ENCODE measurements around the gene ATP13A1.
"Not testable (repeated sequence)": the region's sequence is repeated elsewhere in the genome, so short reads cannot be mapped to it uniquely, and the experiment has no call there.

The ATP13A1 gene

GRCh38 chr19:19704836-19705235 is 41.4 kb upstream of the ATP13A1 start:
- no peak for TF ChIP-seq CTCF (IDR thresholded peaks at IDR 0.05; ENCODE audit: poor library complexity, severe bottlenecking)

GRCh38 chr19:19700493-19700892 is 37.0 kb upstream of the ATP13A1 start:
- ATAC-seq (ENCODE audit: low read depth); DNase-seq (ENCODE audit: low spot score); H3K4me1 ChIP-seq (ENCODE audit: insufficient read depth, poor library complexity, severe bottlenecking); H3K9me3 ChIP-seq (ENCODE audit: severe bottlenecking); H3K27me3 ChIP-seq (ENCODE audit: insufficient read depth, poor library complexity, severe bottlenecking); H3K36me3 ChIP-seq (ENCODE audit: low read depth); H3K4me3 ChIP-seq (ENCODE audit: severe bottlenecking); H3K27ac ChIP-seq (ENCODE audit: poor library complexity, severe bottlenecking): not testable (repeated sequence)

More at GRCh38 chr19:19704836-19705235, 41.4 kb upstream of the ATP13A1 start:
- Histone ChIP-seq H3K27ac (ENCODE audit: poor library complexity, severe bottlenecking) (no peak overlapping the region), H3K27me3 (ENCODE audit: insufficient read depth, poor library complexity, severe bottlenecking) (no peaks in the 10 kb centered on the region), H3K4me3 (ENCODE audit: severe bottlenecking) (no peak overlapping the region), H3K9me3 (ENCODE audit: severe bottlenecking) (peaks cover 30% of the 10 kb centered on the region), H3K4me1 (ENCODE audit: insufficient read depth, poor library complexity, severe bottlenecking) (no peaks in the 10 kb centered on the region), H3K36me3 (ENCODE audit: low read depth) (no peaks in the 10 kb centered on the region)
- DNase-seq (ENCODE audit: low spot score) (no peak), ATAC-seq (ENCODE audit: low read depth) (no peak)

GRCh38 chr19:19697589-19697988 is 34.1 kb upstream of the ATP13A1 start:
- no peak for TF ChIP-seq CTCF (IDR thresholded peaks at IDR 0.05; ENCODE audit: poor library complexity, severe bottlenecking)
- ATAC-seq (ENCODE audit: low read depth), result no peak
- H3K9me3 ChIP-seq (ENCODE audit: severe bottlenecking), result no peaks in the 10 kb centered on the region
- H3K4me3 ChIP-seq (ENCODE audit: severe bottlenecking), result no peak overlapping the region
- no peaks in the 10 kb centered on the region for H3K4me1 ChIP-seq (ENCODE audit: insufficient read depth, poor library complexity, severe bottlenecking)
- H3K27me3 ChIP-seq (ENCODE audit: insufficient read depth, poor library complexity, severe bottlenecking), result no peaks in the 10 kb centered on the region
- H3K36me3 ChIP-seq (ENCODE audit: low read depth), result no peaks in the 10 kb centered on the region
- no peak overlapping the region for H3K27ac ChIP-seq (ENCODE audit: poor library complexity, severe bottlenecking)
- DNase-seq (ENCODE audit: low spot score), result no peak

- Histone ChIP-seq H3K4me3 (ENCODE audit: severe bottlenecking) (no peak overlapping the region), H3K36me3 (ENCODE audit: low read depth) (no peaks in the 10 kb centered on the region), H3K4me1 (ENCODE audit: insufficient read depth, poor library complexity, severe bottlenecking) (no peaks in the 10 kb centered on the region), H3K27ac (ENCODE audit: poor library complexity, severe bottlenecking) (no peak overlapping the region), H3K9me3 (ENCODE audit: severe bottlenecking) (no peaks in the 10 kb centered on the region), H3K27me3 (ENCODE audit: insufficient read depth, poor library complexity, severe bottlenecking) (no peaks in the 10 kb centered on the region)
- no peak for DNase-seq (ENCODE audit: low spot score)
- ATAC-seq (ENCODE audit: low read depth), result no peak
- no peak for TF ChIP-seq CTCF (IDR thresholded peaks at IDR 0.05; ENCODE audit: poor library complexity, severe bottlenecking)
These were observed 32.9 kb upstream of the ATP13A1 start for GRCh38 chr19:19696386-19696785.

- H3K4me1 ChIP-seq (ENCODE audit: insufficient read depth, poor library complexity, severe bottlenecking), result no peaks in the 10 kb centered on the region
- TF ChIP-seq CTCF (IDR thresholded peaks at IDR 0.05; ENCODE audit: poor library complexity, severe bottlenecking), result no peak
These were observed 28.2 kb upstream of the ATP13A1 start for GRCh38 chr19:19691683-19692082.

GRCh38 chr19:19689023-19689422 is 25.5 kb upstream of the ATP13A1 start:
- DNase-seq (ENCODE audit: low spot score); ATAC-seq (ENCODE audit: low read depth): not testable (repeated sequence)
- peaks cover 10% of the 10 kb centered on the region for H3K9me3 ChIP-seq (ENCODE audit: severe bottlenecking)

More at GRCh38 chr19:19691683-19692082, 28.2 kb upstream of the ATP13A1 start:
- DNase-seq (ENCODE audit: low spot score) (no peak), ATAC-seq (ENCODE audit: low read depth) (no peak)
- H3K27me3 ChIP-seq (ENCODE audit: insufficient read depth, poor library complexity, severe bottlenecking), result no peaks in the 10 kb centered on the region
- no peak overlapping the region for H3K27ac ChIP-seq (ENCODE audit: poor library complexity, severe bottlenecking)
- H3K9me3 ChIP-seq (ENCODE audit: severe bottlenecking), result peaks cover 4% of the 10 kb centered on the region
- no peak overlapping the region for H3K4me3 ChIP-seq (ENCODE audit: severe bottlenecking)
- no peaks in the 10 kb centered on the region for H3K36me3 ChIP-seq (ENCODE audit: low read depth)

More at GRCh38 chr19:19689023-19689422, 25.5 kb upstream of the ATP13A1 start:
- H3K4me1 ChIP-seq (ENCODE audit: insufficient read depth, poor library complexity, severe bottlenecking); H3K27me3 ChIP-seq (ENCODE audit: insufficient read depth, poor library complexity, severe bottlenecking); H3K36me3 ChIP-seq (ENCODE audit: low read depth); H3K4me3 ChIP-seq (ENCODE audit: severe bottlenecking); H3K27ac ChIP-seq (ENCODE audit: poor library complexity, severe bottlenecking): not testable (repeated sequence)

All from RWPE2 (cell line).